ENCODE results near the gene PTPN23.

DNA sequence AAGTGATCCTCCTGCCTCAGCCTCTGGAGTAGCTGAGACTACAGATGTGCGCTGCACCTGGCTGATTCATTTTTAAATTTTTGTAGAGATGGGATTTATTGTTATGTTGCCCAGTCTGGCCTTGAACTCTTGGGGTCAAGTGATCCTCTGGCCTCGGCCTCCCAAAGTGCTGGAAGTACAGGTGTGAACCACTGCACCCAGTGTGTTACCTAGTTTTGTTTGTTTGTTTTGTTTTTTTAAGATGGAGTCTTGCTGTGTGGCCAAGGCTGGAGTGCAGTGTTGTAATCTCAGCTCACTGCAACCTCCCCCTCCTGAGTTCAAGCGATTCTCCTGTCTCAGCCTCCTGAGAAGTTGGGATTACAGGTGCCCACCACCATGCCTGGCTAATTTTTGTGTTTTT lies 12.1 kb downstream of the PTPN23 start:
- TF ChIP-seq POLR2AphosphoS5 (IDR thresholded peaks at IDR 0.05; ENCODE audit: borderline replicate concordance, low read depth, low read length) (no peak), EZH2 (IDR thresholded peaks at IDR 0.05) (no peak)

Measured in SK-N-MC (cell line).